Lung (tissue), 12 donors: ENCODE data around the gene ZRANB3. TPM values are rescaled to one million over a fixed set of nuclear protein-coding genes. Genes with fewer than 3 reads are reported as not detected.

Experiments
- ATAC-seq: fragments of 200-7000 bp; cut with Tn5 transposase; one replicate; pipeline ENCODE4 v1.9.1; 2020; ENCODE audit warnings: moderate number of reproducible peaks; ENCODE audit not compliant: insufficient read depth, low FRiP score
- DNase-seq, 3 donors: peaks; one replicate each; pipeline ENCODE4 v3.0.0-alpha.2; 2013 to 2017
- H3K27ac ChIP-seq, 2 donors: one replicate each; pipeline ENCODE4 v1.5.1; 2013; ENCODE audit warnings: mild to moderate bottlenecking in 2 of 2, moderate library complexity in 2 of 2, control low read depth in 1 of 2, inconsistent platforms in 1 of 2, low read depth in 1 of 2, low read length in 1 of 2
- H3K27me3 ChIP-seq, 3 donors: one replicate each; pipeline ENCODE4 v1.5.1; 2013; ENCODE audit warnings: low read length in 2 of 3; ENCODE audit not compliant: control insufficient read depth in 3 of 3, insufficient read depth in 3 of 3
- H3K36me3 ChIP-seq, 4 donors: one replicate each; pipeline ENCODE4 v1.5.1; 2013; ENCODE audit warnings: low read length in 4 of 4, mild to moderate bottlenecking in 1 of 4, moderate library complexity in 1 of 4; ENCODE audit not compliant: control insufficient read depth in 4 of 4, insufficient read depth in 4 of 4
- H3K4me1 ChIP-seq, 5 donors: one replicate each; pipeline ENCODE4 v1.5.1; 2013; ENCODE audit warnings: low read length in 5 of 5, mild to moderate bottlenecking in 2 of 5, moderate library complexity in 1 of 5; ENCODE audit not compliant: control insufficient read depth in 5 of 5, insufficient read depth in 5 of 5
- H3K4me3 ChIP-seq: one replicate; pipeline ENCODE4 v1.5.1; 2013; ENCODE audit warnings: mild to moderate bottlenecking, control low read depth, moderate library complexity
- H3K9ac ChIP-seq, 2 donors: one replicate each; pipeline ENCODE4 v1.5.1; 2013; ENCODE audit warnings: low read length in 2 of 2, control low read depth in 1 of 2; ENCODE audit not compliant: insufficient read depth in 1 of 2
- H3K9me3 ChIP-seq, 4 donors: one replicate each; pipeline ENCODE4 v1.5.1; 2013; ENCODE audit warnings: low read length in 3 of 4, mild to moderate bottlenecking in 1 of 4, moderate library complexity in 1 of 4; ENCODE audit not compliant: control insufficient read depth in 4 of 4, insufficient read depth in 3 of 4
- CTCF ChIP-seq: IDR thresholded peaks from 2 replicates; pipeline ENCODE4 v1.5.1; 2012; ENCODE audit warnings: mild to moderate bottlenecking; ENCODE audit errors: control extremely low read depth, extremely low read depth
- WGBS, 2 donors: extraction: QIAGEN DNeasy Blood & Tissue Kit; methylation state at CpG; one replicate each; pipeline ENCODE4 v1.1.7; 2013; 5-methylcytosine and 5-hydroxymethylcytosine counted together
- polyA plus RNA-seq, 2 donors: library from polyadenylated mRNA; stranded (reverse); fragments of 200-250 nt; gene quantifications; one replicate each; pipeline ENCODE4 v1.2.1, GENCODE V29; 2013
- total RNA-seq, 2 donors: library from RNA; depleted of rRNA in 1 of 2; stranded (reverse); fragments of >200 nt in 1 of 2; gene quantifications; one replicate each; pipeline ENCODE4 v1.2.1, GENCODE V29; 2014 to 2021
- donor health status: control.
- donor health status: control.
- donor health status: Bipolar disorder and iron deficiency.
- donor health status: healthy.
- donor health status: DM: yes; HTN: yes; CAD: no.

Gene ZRANB3
- total and polyA plus RNA-seq, 4 donors: 1.3 to 14.9 (median 3.3) TPM

GRCh38 chr2:135174810-135175093 is 356.3 kb downstream of the ZRANB3 start:
- DNase-seq (no peak), ATAC-seq (no peak)
- H3K4me1 ChIP-seq: no peaks in the 10 kb centered on the region
- no peak for TF ChIP-seq CTCF
- no peak overlapping the region for H3K4me3 ChIP-seq
- peaks cover 16 to 35% (median 25%) of the 10 kb centered on the region in 4 donors for H3K36me3 ChIP-seq
- H3K27ac ChIP-seq: no peak overlapping the region
- no peaks in the 10 kb centered on the region for H3K27me3 ChIP-seq
- H3K9ac ChIP-seq: no peak overlapping the region
- peaks cover 0 to 2% (median 0%) of the 10 kb centered on the region in 4 donors for H3K9me3 ChIP-seq
- WGBS, 2 donors: 97% methylated on average over 6 of the region's 6 CpGs

- no peak for ATAC-seq
- Histone ChIP-seq H3K4me3 (no peak overlapping the region), H3K9ac (no peak overlapping the region), H3K4me1 (no peaks in the 10 kb centered on the region), H3K27ac (no peak overlapping the region), H3K36me3 (peaks cover 19 to 35% (median 25%) of the 10 kb centered on the region in 4 donors), H3K9me3 (peaks cover 0 to 2% (median 0%) of the 10 kb centered on the region in 4 donors), H3K27me3 (no peaks in the 10 kb centered on the region)
- WGBS, 2 donors: 89 to 92% methylated on average over 9 of the region's 9 CpGs
- no peak for TF ChIP-seq CTCF
- DNase-seq: no peak
These were observed 356.8 kb downstream of the ZRANB3 start for GRCh38 chr2:135174049-135174809.

GRCh38 chr2:135169900-135170753 is 360.9 kb downstream of the ZRANB3 start:
- H3K4me3 ChIP-seq: no peak overlapping the region
- ATAC-seq (no peak), DNase-seq (no peak)
- peaks cover 30 to 43% (median 36%) of the 10 kb centered on the region in 4 donors for H3K36me3 ChIP-seq
- H3K27me3 ChIP-seq: no peaks in the 10 kb centered on the region
- 91 to 93% methylated on average over 11 of the region's 11 CpGs for WGBS, 2 donors
- no peaks in the 10 kb centered on the region for H3K4me1 ChIP-seq
- H3K27ac ChIP-seq: no peak overlapping the region
- H3K9ac ChIP-seq: no peak overlapping the region
- TF ChIP-seq CTCF: no peak
- peaks cover 0 to 2% (median 0%) of the 10 kb centered on the region in 4 donors for H3K9me3 ChIP-seq
